ENCODE data around the gene AKT1. TPM values are rescaled to one million over a fixed set of nuclear protein-coding genes. Genes with fewer than 3 reads are reported as not detected.

Gene AKT1
- 180 and 203 TPM in 2 replicates for total RNA-seq

GRCh38 chr14:104794993-104795780 is at the start of gene AKT1:
Gene AKT1 (minus strand): TSS chr14:104795748. CDS start chr14:104792643, 3,105 bp downstream.

GRCh38 chr14:104800771-104801519 is 5.4 kb upstream of the AKT1 start, which contains the start of gene ZBTB42:
Gene ZBTB42 (plus strand): TSS chr14:104801101. CDS start chr14:104801198, 97 bp downstream.

GRCh38 chr14:104752735-104753527 is 42.6 kb downstream of the AKT1 start, which contains the start of gene SIVA1:
Gene SIVA1 (plus strand): TSS chr14:104753147. CDS start chr14:104753202, 55 bp downstream.

GRCh38 chr14:104723651-104724406 is 71.7 kb downstream of the AKT1 start, which contains the start of gene ADSS1:
Gene ADSS1 (plus strand): TSS chr14:104724229. CDS start chr14:104724271, 42 bp downstream.

Other genes with a start within 250 kb of the AKT1 start
- gene C14orf180, start 216.0 kb downstream of the AKT1 start, total RNA-seq = not detected in 2 replicates
- 0.25 and 1.00 TPM in 2 replicates for gene TMEM179, start 191.0 kb downstream of the AKT1 start, total RNA-seq
- 39.4 and 46.8 TPM in 2 replicates for gene INF2, start 106.1 kb downstream of the AKT1 start, total RNA-seq
- gene ADSS1, start 71.5 kb downstream of the AKT1 start, total RNA-seq = 0.66 and 2.6 TPM in 2 replicates
- 158 and 284 TPM in 2 replicates for gene SIVA1, start 42.6 kb downstream of the AKT1 start, total RNA-seq
- 2.7 and 3.1 TPM in 2 replicates for gene ZBTB42, start 5.4 kb upstream of the AKT1 start, total RNA-seq
- gene CEP170B, start 69.5 kb upstream of the AKT1 start, total RNA-seq = 18.6 and 22.0 TPM in 2 replicates
- gene PLD4, start 129.1 kb upstream of the AKT1 start, total RNA-seq = under 0.01 and 0.22 TPM in 2 replicates
- gene AHNAK2, start 182.6 kb upstream of the AKT1 start, total RNA-seq = 91.9 and 197 TPM in 2 replicates
- 8.0 and 16.7 TPM in 2 replicates for gene CLBA1, start 190.0 kb upstream of the AKT1 start, total RNA-seq
- gene CDCA4, start 225.3 kb upstream of the AKT1 start, total RNA-seq = 16.1 and 40.1 TPM in 2 replicates